Panc1 (cell line): ENCODE results near the gene CNTNAP4.

Source experiments
- CTCF ChIP-seq: fragments of 450-650 bp; IDR thresholded peaks from 2 replicates; pipeline ENCODE4 v1.5.1; 2017; ENCODE audit warnings: mild to moderate bottlenecking
- POLR2AphosphoS5 ChIP-seq: IDR thresholded peaks from 2 replicates; pipeline ENCODE4 v1.6.1; 2012; ENCODE audit warnings: mild to moderate bottlenecking, low read depth, low read length, moderate library complexity
- TF ChIP-seq, protein P1 (sequence below), 2 experiments: IDR thresholded peaks; 2 replicates each; pipeline ENCODE4 v1.6.1; 2011 to 2012; ENCODE audit warnings: low read depth in 2 of 2, control low read depth in 1 of 2, low read length in 1 of 2, mild to moderate bottlenecking in 1 of 2, moderate library complexity in 1 of 2; ENCODE audit not compliant: insufficient read depth in 1 of 2

GRCh38 chr16:76500006-76500405 is 222.8 kb downstream of the CNTNAP4 start:
- no peak for TF ChIP-seq CTCF
- TF ChIP-seq, protein P1, sequence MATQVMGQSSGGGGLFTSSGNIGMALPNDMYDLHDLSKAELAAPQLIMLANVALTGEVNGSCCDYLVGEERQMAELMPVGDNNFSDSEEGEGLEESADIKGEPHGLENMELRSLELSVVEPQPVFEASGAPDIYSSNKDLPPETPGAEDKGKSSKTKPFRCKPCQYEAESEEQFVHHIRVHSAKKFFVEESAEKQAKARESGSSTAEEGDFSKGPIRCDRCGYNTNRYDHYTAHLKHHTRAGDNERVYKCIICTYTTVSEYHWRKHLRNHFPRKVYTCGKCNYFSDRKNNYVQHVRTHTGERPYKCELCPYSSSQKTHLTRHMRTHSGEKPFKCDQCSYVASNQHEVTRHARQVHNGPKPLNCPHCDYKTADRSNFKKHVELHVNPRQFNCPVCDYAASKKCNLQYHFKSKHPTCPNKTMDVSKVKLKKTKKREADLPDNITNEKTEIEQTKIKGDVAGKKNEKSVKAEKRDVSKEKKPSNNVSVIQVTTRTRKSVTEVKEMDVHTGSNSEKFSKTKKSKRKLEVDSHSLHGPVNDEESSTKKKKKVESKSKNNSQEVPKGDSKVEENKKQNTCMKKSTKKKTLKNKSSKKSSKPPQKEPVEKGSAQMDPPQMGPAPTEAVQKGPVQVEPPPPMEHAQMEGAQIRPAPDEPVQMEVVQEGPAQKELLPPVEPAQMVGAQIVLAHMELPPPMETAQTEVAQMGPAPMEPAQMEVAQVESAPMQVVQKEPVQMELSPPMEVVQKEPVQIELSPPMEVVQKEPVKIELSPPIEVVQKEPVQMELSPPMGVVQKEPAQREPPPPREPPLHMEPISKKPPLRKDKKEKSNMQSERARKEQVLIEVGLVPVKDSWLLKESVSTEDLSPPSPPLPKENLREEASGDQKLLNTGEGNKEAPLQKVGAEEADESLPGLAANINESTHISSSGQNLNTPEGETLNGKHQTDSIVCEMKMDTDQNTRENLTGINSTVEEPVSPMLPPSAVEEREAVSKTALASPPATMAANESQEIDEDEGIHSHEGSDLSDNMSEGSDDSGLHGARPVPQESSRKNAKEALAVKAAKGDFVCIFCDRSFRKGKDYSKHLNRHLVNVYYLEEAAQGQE (IDR thresholded peaks at IDR 0.05; ENCODE audit: insufficient read depth in 1 of 2, low read depth in 2 of 2, low read length in 1 of 2) = no peak
- no peak for TF ChIP-seq POLR2AphosphoS5
